Astrocyte (in vitro differentiated cells and primary cell): ENCODE results near the gene SPINK4. TPM values are rescaled to one million over a fixed set of nuclear protein-coding genes. Genes with fewer than 3 reads are reported as not detected.

ENCODE experiments used
- DNase-seq: peaks from one replicate; pipeline ENCODE4 v3.0.0-alpha.2; 2010; ENCODE audit warnings: low read depth
- FAIRE-seq: peaks from 2 replicates; lab custom pipeline; 2011; peaks lifted over from hg19 to GRCh38; lab: Jason Lieb, UNC
- H2AFZ ChIP-seq: 2 replicates; pipeline ENCODE4 v1.6.0; 2012; ENCODE audit warnings: low read depth, low read length, inconsistent platforms
- H3K27ac ChIP-seq: 2 replicates; pipeline ENCODE4 v1.5.1; 2011; ENCODE audit warnings: low read depth, low read length, inconsistent platforms
- H3K27me3 ChIP-seq: 2 replicates; pipeline ENCODE4 v1.6.0; 2011; ENCODE audit warnings: low read length, inconsistent platforms; ENCODE audit not compliant: insufficient read depth
- H3K36me3 ChIP-seq: 2 replicates; pipeline ENCODE4 v1.5.1; 2011; ENCODE audit warnings: low read length, inconsistent platforms; ENCODE audit not compliant: insufficient read depth
- H3K4me1 ChIP-seq: 2 replicates; pipeline ENCODE4 v1.5.1; 2011; ENCODE audit warnings: low read length, inconsistent platforms; ENCODE audit not compliant: insufficient read depth
- H3K4me2 ChIP-seq: 2 replicates; pipeline ENCODE4 v1.6.0; 2012; ENCODE audit warnings: low read length, inconsistent platforms
- H3K4me3 ChIP-seq: 2 replicates; pipeline ENCODE4 v1.5.1; 2011; ENCODE audit warnings: low read depth, mild to moderate bottlenecking, low read length, inconsistent platforms; ENCODE audit not compliant: insufficient read depth
- H3K79me2 ChIP-seq: 2 replicates; pipeline ENCODE4 v1.6.0; 2012; ENCODE audit warnings: mild to moderate bottlenecking, low read length, inconsistent platforms; ENCODE audit not compliant: insufficient read depth
- H3K9ac ChIP-seq: 2 replicates; pipeline ENCODE4 v1.6.0; 2012; ENCODE audit warnings: mild to moderate bottlenecking, low read length, inconsistent platforms
- H3K9me3 ChIP-seq: 2 replicates; pipeline ENCODE4 v1.5.1; 2012; ENCODE audit warnings: low read depth, mild to moderate bottlenecking, low read length, inconsistent platforms; ENCODE audit not compliant: insufficient read depth
- H4K20me1 ChIP-seq: 2 replicates; pipeline ENCODE4 v1.6.0; 2012; ENCODE audit warnings: low read length, inconsistent platforms; ENCODE audit not compliant: insufficient read depth
- H3K27ac Mint-ChIP-seq: one replicate; pipeline ENCODE4 v1.8.0; 2021; ENCODE audit warnings: mild to moderate bottlenecking, mixed read lengths; ENCODE audit not compliant: unreplicated experiment
- H3K27me3 Mint-ChIP-seq: one replicate; pipeline ENCODE4 v1.8.0; 2021; ENCODE audit warnings: low read depth, mixed read lengths; ENCODE audit not compliant: unreplicated experiment
- H3K36me3 Mint-ChIP-seq: one replicate; pipeline ENCODE4 v1.8.0; 2021; ENCODE audit warnings: low read depth, mixed read lengths; ENCODE audit not compliant: unreplicated experiment
- H3K4me1 Mint-ChIP-seq: one replicate; pipeline ENCODE4 v1.8.0; 2021; ENCODE audit warnings: low read depth, mixed read lengths; ENCODE audit not compliant: unreplicated experiment
- H3K4me3 Mint-ChIP-seq: one replicate; pipeline ENCODE4 v1.8.0; 2021; ENCODE audit warnings: mild to moderate bottlenecking, moderate library complexity, mixed read lengths; ENCODE audit not compliant: unreplicated experiment
- H3K9me3 Mint-ChIP-seq: one replicate; pipeline ENCODE4 v1.8.0; 2021; ENCODE audit warnings: mild to moderate bottlenecking, mixed read lengths; ENCODE audit not compliant: unreplicated experiment
- CTCF ChIP-seq: IDR thresholded peaks from 2 replicates; pipeline ENCODE4 v1.5.1; 2011; ENCODE audit warnings: low read depth, mild to moderate bottlenecking, inconsistent platforms, low read length, moderate library complexity; ENCODE audit not compliant: insufficient read depth
- EZH2 ChIP-seq: IDR thresholded peaks from 2 replicates; pipeline ENCODE4 v1.6.1; 2012; ENCODE audit warnings: mild to moderate bottlenecking, low read length, inconsistent platforms; ENCODE audit not compliant: insufficient read depth
- total RNA-seq: library from RNA; stranded (reverse); gene quantifications from 2 replicates; pipeline ENCODE4 v1.2.1, GENCODE V29; 2021

The SPINK4 gene
- total RNA-seq, 1 donor from 2014 or later: not detected

- H3K36me3 ChIP-seq: no peaks in the 10 kb centered on the region
- H2AFZ ChIP-seq: no peak overlapping the region
- peaks cover 5% of the 10 kb centered on the region for H3K4me1 Mint-ChIP-seq
- TF ChIP-seq EZH2: no peak
- TF ChIP-seq CTCF: no peak
- no peak overlapping the region for H3K27ac Mint-ChIP-seq
- no peak overlapping the region for H3K9ac ChIP-seq
- H3K27ac ChIP-seq: no peak overlapping the region
- H3K79me2 ChIP-seq: no peaks in the 10 kb centered on the region
- no peak overlapping the region for H3K4me2 ChIP-seq
- H3K9me3 Mint-ChIP-seq: peaks cover 3% of the 10 kb centered on the region
- peaks cover 4% of the 10 kb centered on the region for H3K27me3 ChIP-seq
- H3K9me3 ChIP-seq: no peaks in the 10 kb centered on the region
- H3K36me3 Mint-ChIP-seq: no peaks in the 10 kb centered on the region
- H3K4me1 ChIP-seq: peaks cover 21% of the 10 kb centered on the region
- H3K4me3 Mint-ChIP-seq: no peak overlapping the region
- no peaks in the 10 kb centered on the region for H4K20me1 ChIP-seq
- peaks cover 51% of the 10 kb centered on the region for H3K27me3 Mint-ChIP-seq
- FAIRE-seq (no peak), DNase-seq (no peak)
- H3K4me3 ChIP-seq: no peak overlapping the region
These were observed 3.4 kb upstream of the SPINK4 start for GRCh38 chr9:33236571-33236970.

- Mint-ChIP-seq H3K27ac (no peak overlapping the region), H3K27me3 (peaks cover 30% of the 10 kb centered on the region), H3K4me3 (no peak overlapping the region), H3K36me3 (peaks cover 2% of the 10 kb centered on the region), H3K4me1 (no peaks in the 10 kb centered on the region), H3K9me3 (no peaks in the 10 kb centered on the region)
- Histone ChIP-seq H3K4me2 (no peak overlapping the region), H3K79me2 (no peaks in the 10 kb centered on the region), H3K9me3 (no peaks in the 10 kb centered on the region), H3K4me3 (no peak overlapping the region), H3K27ac (no peak overlapping the region), H3K4me1 (peaks cover 7% of the 10 kb centered on the region), H3K36me3 (no peaks in the 10 kb centered on the region), H2AFZ (no peak overlapping the region), H4K20me1 (no peaks in the 10 kb centered on the region), H3K27me3 (peaks cover 4% of the 10 kb centered on the region), H3K9ac (no peak overlapping the region)
- DNase-seq (no peak), FAIRE-seq (no peak)
- no peak for TF ChIP-seq EZH2
- no peak for TF ChIP-seq CTCF
These were observed 1.3 kb downstream of the SPINK4 start for GRCh38 chr9:33241298-33241697.

- H3K9me3 ChIP-seq: no peaks in the 10 kb centered on the region
- H4K20me1 ChIP-seq: no peaks in the 10 kb centered on the region
- H3K79me2 ChIP-seq: no peaks in the 10 kb centered on the region
- Mint-ChIP-seq H3K4me1 (no peaks in the 10 kb centered on the region), H3K36me3 (peaks cover 5% of the 10 kb centered on the region), H3K4me3 (no peak overlapping the region), H3K9me3 (no peaks in the 10 kb centered on the region), H3K27me3 (peaks cover 20% of the 10 kb centered on the region), H3K27ac (no peak overlapping the region)
- H3K27ac ChIP-seq: no peak overlapping the region
- H3K4me1 ChIP-seq: peaks cover 7% of the 10 kb centered on the region
- H3K9ac ChIP-seq: no peak overlapping the region
- H3K4me2 ChIP-seq: no peak overlapping the region
- DNase-seq: no peak
- H3K4me3 ChIP-seq: no peak overlapping the region
- TF ChIP-seq CTCF: no peak
- no peak for TF ChIP-seq EZH2
- FAIRE-seq: no peak
- H3K36me3 ChIP-seq: no peaks in the 10 kb centered on the region
- H3K27me3 ChIP-seq: no peaks in the 10 kb centered on the region
- H2AFZ ChIP-seq: no peak overlapping the region
These were observed 2.7 kb downstream of the SPINK4 start for GRCh38 chr9:33242609-33243134.
